A549 (cell line): Measurements from ENCODE around the gene TBC1D22A. TPM values are rescaled to one million over a fixed set of nuclear protein-coding genes. Genes with fewer than 3 reads are reported as not detected.

Experiments
- ATAC-seq, 2 experiments: fragments of 200-7000 bp in 1 of 2; fragments of >200 bp in 1 of 2; cut with Nextera tagmentation in 1 of 2; cut with Tn5 transposase in 1 of 2; 3 replicates each; pipeline versions ENCODE4 v1.8.0 to v1.9.1; 2018 to 2020; ENCODE audit warnings: mild to moderate bottlenecking in 1 of 2, moderate library complexity in 1 of 2
- CTCF ChIA-PET: fragments of 300-600 bp; sonication (Branson Sonifier 250); formaldehyde crosslinking; extraction: SDS; loops from one replicate; lab custom pipeline; 2021; ENCODE audit warnings: antibody characterized with exemption, inconsistent platforms; lab: Yijun Ruan, JAX
- POLR2A ChIA-PET: fragments of 350-600 bp; formaldehyde crosslinking; extraction: SDS; loops from one replicate; lab custom pipeline; 2021; ENCODE audit warnings: antibody characterized with exemption, inconsistent platforms; lab: Yijun Ruan, JAX
- DNase-seq, 2 experiments: peaks; one replicate each; pipeline versions ENCODE4 v3.0.0 to v3.0.0-alpha.2; 2011 to 2016; ENCODE audit warnings: low read depth in 1 of 2, low spot score in 1 of 2
- FAIRE-seq: peaks from 2 replicates; lab custom pipeline; 2011; peaks lifted over from hg19 to GRCh38; lab: Jason Lieb, UNC
- H3K27ac ChIP-seq, 2 experiments: fragments of >200 bp; sonication (Bioruptor Twin); formaldehyde crosslinking; 3 replicates each; pipeline ENCODE4 v1.5.1; 2016 to 2017
- H3K4me1 ChIP-seq: fragments of >200 bp; sonication (Bioruptor Twin); formaldehyde crosslinking; 3 replicates; pipeline ENCODE4 v1.6.1; 2016
- H3K4me2 ChIP-seq: fragments of >200 bp; sonication (Bioruptor Twin); formaldehyde crosslinking; 3 replicates; pipeline ENCODE4 v1.6.1; 2016
- H3K4me3 ChIP-seq: fragments of >200 bp; sonication (Bioruptor Twin); formaldehyde crosslinking; 3 replicates; pipeline ENCODE4 v1.5.1; 2016
- H3K9me3 ChIP-seq: fragments of >200 bp; sonication (Bioruptor Twin); formaldehyde crosslinking; 3 replicates; pipeline ENCODE4 v1.6.1; 2016
- CBX2 ChIP-seq: fragments of 200-600 bp; sonication (generic); IDR thresholded peaks from 2 replicates; pipeline ENCODE4 v1.6.1; 2016; ENCODE audit warnings: low read depth, mild to moderate bottlenecking, borderline replicate concordance
- CEBPB ChIP-seq, 2 experiments: fragments of >200 bp in 1 of 2; sonication (Bioruptor Twin) in 1 of 2; formaldehyde crosslinking in 1 of 2; IDR thresholded peaks; 2 replicates each; pipeline ENCODE4 v1.6.1; 2012 to 2016
- CHD2 ChIP-seq: fragments of 150-350 bp; IDR thresholded peaks from 2 replicates; pipeline ENCODE4 v1.6.1; 2014; ENCODE audit warnings: low read length; ENCODE audit not compliant: partially characterized antibody
- CHD4 ChIP-seq: fragments of 200-600 bp; sonication (generic); IDR thresholded peaks from 2 replicates; pipeline ENCODE4 v1.6.1; 2016; ENCODE audit warnings: antibody characterized with exemption, mild to moderate bottlenecking, borderline replicate concordance
- FOSB ChIP-seq: fragments of 250-450 bp; sonication (Bioruptor Pico); IDR thresholded peaks from 2 replicates; pipeline ENCODE4 v1.5.0; 2020; ENCODE audit warnings: mild to moderate bottlenecking, moderate library complexity
- HDAC2 ChIP-seq: fragments of 200-600 bp; sonication (generic); IDR thresholded peaks from 2 replicates; pipeline ENCODE4 v1.6.1; 2016
- HOXB13 ChIP-seq: fragments of 250-450 bp; sonication (Bioruptor Pico); IDR thresholded peaks from 2 replicates; pipeline ENCODE4 v1.5.0; 2020; ENCODE audit warnings: low read depth, mild to moderate bottlenecking, moderate library complexity
- MYC ChIP-seq: IDR thresholded peaks from 2 replicates; pipeline ENCODE4 v1.6.1; 2012; ENCODE audit warnings: mild to moderate bottlenecking, inconsistent platforms, low read length, improper control_type of control experiment, borderline replicate concordance
- NFE2L2 ChIP-seq: fragments of 150-350 bp; conservative IDR thresholded peaks from 2 replicates; pipeline ENCODE4 v1.6.1; 2014; ENCODE audit warnings: low read length
- RCOR1 ChIP-seq: fragments of 150-350 bp; IDR thresholded peaks from 2 replicates; pipeline ENCODE4 v1.6.1; 2014; ENCODE audit warnings: antibody characterized with exemption, low read length, low read depth
- RFX5 ChIP-seq: fragments of 450-650 bp; IDR thresholded peaks from 2 replicates; pipeline ENCODE4 v1.7.1; 2014; ENCODE audit warnings: antibody characterized with exemption, mild to moderate bottlenecking, moderate library complexity
- SMC3 ChIP-seq: fragments of >200 bp; sonication (Bioruptor Twin); formaldehyde crosslinking; IDR thresholded peaks from 3 replicates; pipeline ENCODE4 v1.6.1; 2018; ENCODE audit warnings: inconsistent platforms
- SREBF2 ChIP-seq: fragments of 450-650 bp; IDR thresholded peaks from 2 replicates; pipeline ENCODE4 v1.6.1; 2014; ENCODE audit warnings: mild to moderate bottlenecking, moderate library complexity
- WGBS: methylation state at CpG from one replicate; pipeline ENCODE4 v1.1.6; 2017; ENCODE audit errors: missing lambda C conversion rate; 5-methylcytosine and 5-hydroxymethylcytosine counted together
- polyA plus RNA-seq, 4 experiments: library from polyadenylated mRNA; depleted of rRNA in 3 of 4; stranded (reverse); fragments of >200 nt; fragmentation: RNase III in 1 of 4; extraction: RNeasy Plus Mini Kit Qiagen cat#74134 plus additional on column Dnase treatment in 1 of 4; gene quantifications; 2 replicates in 3 of 4; 3 replicates in 1 of 4; pipeline ENCODE4 v1.2.3, GENCODE V29; 2011 to 2017
- TF ChIP-seq, protein P1 (sequence below): IDR thresholded peaks from 2 replicates; pipeline ENCODE4 v1.6.1; 2012
- TF ChIP-seq, protein P2 (sequence below): fragments of 250-450 bp; sonication (Bioruptor Pico); IDR thresholded peaks from 2 replicates; pipeline ENCODE4 v1.5.0; 2020; ENCODE audit warnings: low read depth, mild to moderate bottlenecking, moderate library complexity
- TF ChIP-seq, protein P3 (sequence below): fragments of >200 bp; sonication (Bioruptor Twin); formaldehyde crosslinking; IDR thresholded peaks from 2 replicates; pipeline ENCODE4 v1.6.1; 2016
- TF ChIP-seq, protein P4 (sequence below): fragments of >200 bp; sonication (Bioruptor Twin); formaldehyde crosslinking; IDR thresholded peaks from 3 replicates; pipeline ENCODE4 v1.6.1; 2016
- TF ChIP-seq, protein P5 (sequence below): IDR thresholded peaks from 2 replicates; pipeline ENCODE4 v1.6.1; 2012
- TF ChIP-seq, protein P6 (sequence below): fragments of >200 bp; sonication (Bioruptor Twin); formaldehyde crosslinking; IDR thresholded peaks from 3 replicates; pipeline ENCODE4 v1.5.1; 2016
- TF ChIP-seq, protein P7 (sequence below): fragments of 250-450 bp; sonication (Bioruptor Pico); IDR thresholded peaks from 2 replicates; pipeline ENCODE4 v1.5.0; 2021; ENCODE audit warnings: mild to moderate bottlenecking, moderate library complexity, borderline replicate concordance

TBC1D22A gene
- polyA plus RNA-seq, 2 of the 4 experiments (the other 2 are of a cell fraction), result 8.9 to 10.8 TPM

DNA sequence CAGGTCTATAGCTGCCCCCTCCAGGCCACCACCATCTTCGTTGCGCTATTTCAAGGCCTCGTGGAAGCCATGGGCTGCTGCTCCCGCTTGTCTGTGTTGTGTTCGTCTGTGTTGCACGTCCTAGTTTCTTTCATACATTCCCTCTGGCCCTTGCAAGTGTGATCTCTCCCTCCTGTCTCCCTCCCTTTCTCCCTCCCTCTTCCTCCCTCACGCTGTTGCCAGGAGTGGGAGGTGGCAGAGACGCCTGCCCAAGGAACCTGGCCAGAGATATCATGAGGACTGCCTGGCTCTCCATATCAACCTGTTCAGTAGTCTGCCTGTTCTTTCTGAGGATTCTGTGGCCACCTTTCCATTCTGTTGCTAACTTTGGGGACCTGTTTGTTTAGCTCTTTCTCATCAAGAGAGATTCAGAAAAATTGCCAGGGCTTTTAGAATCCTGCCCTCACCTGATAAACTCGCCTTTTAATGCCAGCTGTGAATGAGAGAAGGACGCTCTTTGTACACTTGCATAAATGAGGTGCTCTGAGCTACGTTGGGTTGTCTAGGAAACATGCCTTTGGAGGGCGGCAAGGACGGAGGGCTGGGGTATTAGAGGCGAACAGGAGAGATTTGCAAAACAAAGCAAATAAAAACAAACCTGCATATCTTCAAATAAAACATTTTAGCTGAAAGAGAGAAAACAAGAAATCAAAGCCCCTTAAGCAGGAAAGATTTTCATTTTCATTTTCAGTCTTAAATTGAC, 185.2 kb downstream of the TBC1D22A start:
- ATAC-seq, result no peak
- 93% methylated on average over 14 of the region's 14 CpGs for WGBS

DNA sequence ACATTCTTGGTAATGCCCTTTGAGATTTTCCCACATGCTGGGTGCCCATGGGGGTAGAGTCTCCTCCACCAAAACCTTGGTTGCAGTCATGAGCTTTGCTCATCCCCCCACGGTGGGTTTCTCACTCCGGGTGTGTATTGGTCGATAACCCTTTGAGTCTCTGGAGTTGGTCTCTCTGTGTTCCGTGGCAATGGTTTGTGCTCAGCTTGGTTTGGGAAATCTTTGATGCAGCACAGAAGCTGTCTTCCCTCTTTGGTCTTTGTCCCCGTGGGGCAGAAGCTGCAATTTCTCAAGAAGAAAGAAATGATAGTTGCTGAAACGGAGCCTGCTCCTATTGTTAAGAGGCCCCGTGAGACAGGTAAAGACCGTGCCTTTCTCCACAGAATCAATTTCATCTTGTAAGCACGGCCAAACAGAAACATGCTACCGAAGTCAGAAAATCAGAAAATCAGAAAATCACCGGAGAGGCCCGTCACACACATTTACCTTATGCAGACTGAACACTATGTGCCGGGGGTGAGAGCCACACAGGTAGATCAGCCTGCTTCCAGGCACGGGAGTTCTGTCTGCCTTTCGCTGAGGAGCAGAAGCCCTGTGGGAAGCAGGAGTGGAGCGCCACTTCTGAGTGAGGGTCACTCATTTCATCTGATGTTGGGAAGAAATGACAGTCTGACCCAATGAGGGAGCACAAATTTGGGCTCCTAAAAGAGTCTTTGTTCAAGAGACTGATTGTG, 186.1 kb downstream of the TBC1D22A start:
- DNase-seq, result no peak
- WGBS, result 95% methylated on average over 16 of the region's 16 CpGs
- no peak overlapping the region for H3K4me2 ChIP-seq
- H3K4me3 ChIP-seq, result no peak overlapping the region
- no peak for ATAC-seq
- TF ChIP-seq RFX5 (no peak), MYC (no peak), CHD4 (no peak), FOSB (CRISPR knock-in tag) (no peak), CHD2 (no peak), SMC3 (no peak), HOXB13 (CRISPR knock-in tag) (no peak)
- TF ChIP-seq, protein P1, sequence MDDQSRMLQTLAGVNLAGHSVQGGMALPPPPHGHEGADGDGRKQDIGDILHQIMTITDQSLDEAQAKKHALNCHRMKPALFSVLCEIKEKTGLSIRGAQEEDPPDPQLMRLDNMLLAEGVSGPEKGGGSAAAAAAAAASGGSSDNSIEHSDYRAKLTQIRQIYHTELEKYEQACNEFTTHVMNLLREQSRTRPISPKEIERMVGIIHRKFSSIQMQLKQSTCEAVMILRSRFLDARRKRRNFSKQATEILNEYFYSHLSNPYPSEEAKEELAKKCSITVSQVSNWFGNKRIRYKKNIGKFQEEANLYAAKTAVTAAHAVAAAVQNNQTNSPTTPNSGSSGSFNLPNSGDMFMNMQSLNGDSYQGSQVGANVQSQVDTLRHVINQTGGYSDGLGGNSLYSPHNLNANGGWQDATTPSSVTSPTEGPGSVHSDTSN, result no peak
- TF ChIP-seq, protein P2, sequence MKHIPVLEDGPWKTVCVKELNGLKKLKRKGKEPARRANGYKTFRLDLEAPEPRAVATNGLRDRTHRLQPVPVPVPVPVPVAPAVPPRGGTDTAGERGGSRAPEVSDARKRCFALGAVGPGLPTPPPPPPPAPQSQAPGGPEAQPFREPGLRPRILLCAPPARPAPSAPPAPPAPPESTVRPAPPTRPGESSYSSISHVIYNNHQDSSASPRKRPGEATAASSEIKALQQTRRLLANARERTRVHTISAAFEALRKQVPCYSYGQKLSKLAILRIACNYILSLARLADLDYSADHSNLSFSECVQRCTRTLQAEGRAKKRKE (CRISPR knock-in tag), result no peak
- TF ChIP-seq, protein P3, sequence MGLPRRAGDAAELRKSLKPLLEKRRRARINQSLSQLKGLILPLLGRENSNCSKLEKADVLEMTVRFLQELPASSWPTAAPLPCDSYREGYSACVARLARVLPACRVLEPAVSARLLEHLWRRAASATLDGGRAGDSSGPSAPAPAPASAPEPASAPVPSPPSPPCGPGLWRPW, result no peak
- no peaks in the 10 kb centered on the region for H3K9me3 ChIP-seq
- ChIA-PET POLR2A (no interaction called here), CTCF (no interaction called here)
- H3K27ac ChIP-seq, result no peak overlapping the region
- H3K4me1 ChIP-seq, result no peaks in the 10 kb centered on the region
- no peak for FAIRE-seq

More for the DNA sequence above, 185.2 kb downstream of the TBC1D22A start:
- ChIA-PET POLR2A (no interaction called here), CTCF (no interaction called here)
- DNase-seq, result no peak
- no peak overlapping the region for H3K4me2 ChIP-seq
- H3K4me3 ChIP-seq, result no peak overlapping the region
- no peaks in the 10 kb centered on the region for H3K9me3 ChIP-seq
- H3K27ac ChIP-seq, result no peak overlapping the region
- FAIRE-seq, result no peak
- TF ChIP-seq NFE2L2, result no peak
- TF ChIP-seq HDAC2, result no peak
- TF ChIP-seq, protein P1, result no peak
- no peak for TF ChIP-seq CEBPB (IDR thresholded peaks at IDR 0.05)
- TF ChIP-seq, protein P4, sequence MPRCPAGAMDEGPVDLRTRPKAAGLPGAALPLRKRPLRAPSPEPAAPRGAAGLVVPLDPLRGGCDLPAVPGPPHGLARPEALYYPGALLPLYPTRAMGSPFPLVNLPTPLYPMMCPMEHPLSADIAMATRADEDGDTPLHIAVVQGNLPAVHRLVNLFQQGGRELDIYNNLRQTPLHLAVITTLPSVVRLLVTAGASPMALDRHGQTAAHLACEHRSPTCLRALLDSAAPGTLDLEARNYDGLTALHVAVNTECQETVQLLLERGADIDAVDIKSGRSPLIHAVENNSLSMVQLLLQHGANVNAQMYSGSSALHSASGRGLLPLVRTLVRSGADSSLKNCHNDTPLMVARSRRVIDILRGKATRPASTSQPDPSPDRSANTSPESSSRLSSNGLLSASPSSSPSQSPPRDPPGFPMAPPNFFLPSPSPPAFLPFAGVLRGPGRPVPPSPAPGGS, result no peak
- no peak for TF ChIP-seq RCOR1
- TF ChIP-seq SREBF2, result no peak
- TF ChIP-seq HOXB13 (CRISPR knock-in tag), result no peak
- TF ChIP-seq, protein P5, sequence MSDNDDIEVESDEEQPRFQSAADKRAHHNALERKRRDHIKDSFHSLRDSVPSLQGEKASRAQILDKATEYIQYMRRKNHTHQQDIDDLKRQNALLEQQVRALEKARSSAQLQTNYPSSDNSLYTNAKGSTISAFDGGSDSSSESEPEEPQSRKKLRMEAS, result no peak
- TF ChIP-seq, protein P6, sequence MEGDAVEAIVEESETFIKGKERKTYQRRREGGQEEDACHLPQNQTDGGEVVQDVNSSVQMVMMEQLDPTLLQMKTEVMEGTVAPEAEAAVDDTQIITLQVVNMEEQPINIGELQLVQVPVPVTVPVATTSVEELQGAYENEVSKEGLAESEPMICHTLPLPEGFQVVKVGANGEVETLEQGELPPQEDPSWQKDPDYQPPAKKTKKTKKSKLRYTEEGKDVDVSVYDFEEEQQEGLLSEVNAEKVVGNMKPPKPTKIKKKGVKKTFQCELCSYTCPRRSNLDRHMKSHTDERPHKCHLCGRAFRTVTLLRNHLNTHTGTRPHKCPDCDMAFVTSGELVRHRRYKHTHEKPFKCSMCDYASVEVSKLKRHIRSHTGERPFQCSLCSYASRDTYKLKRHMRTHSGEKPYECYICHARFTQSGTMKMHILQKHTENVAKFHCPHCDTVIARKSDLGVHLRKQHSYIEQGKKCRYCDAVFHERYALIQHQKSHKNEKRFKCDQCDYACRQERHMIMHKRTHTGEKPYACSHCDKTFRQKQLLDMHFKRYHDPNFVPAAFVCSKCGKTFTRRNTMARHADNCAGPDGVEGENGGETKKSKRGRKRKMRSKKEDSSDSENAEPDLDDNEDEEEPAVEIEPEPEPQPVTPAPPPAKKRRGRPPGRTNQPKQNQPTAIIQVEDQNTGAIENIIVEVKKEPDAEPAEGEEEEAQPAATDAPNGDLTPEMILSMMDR, result no peak
- TF ChIP-seq, protein P7, sequence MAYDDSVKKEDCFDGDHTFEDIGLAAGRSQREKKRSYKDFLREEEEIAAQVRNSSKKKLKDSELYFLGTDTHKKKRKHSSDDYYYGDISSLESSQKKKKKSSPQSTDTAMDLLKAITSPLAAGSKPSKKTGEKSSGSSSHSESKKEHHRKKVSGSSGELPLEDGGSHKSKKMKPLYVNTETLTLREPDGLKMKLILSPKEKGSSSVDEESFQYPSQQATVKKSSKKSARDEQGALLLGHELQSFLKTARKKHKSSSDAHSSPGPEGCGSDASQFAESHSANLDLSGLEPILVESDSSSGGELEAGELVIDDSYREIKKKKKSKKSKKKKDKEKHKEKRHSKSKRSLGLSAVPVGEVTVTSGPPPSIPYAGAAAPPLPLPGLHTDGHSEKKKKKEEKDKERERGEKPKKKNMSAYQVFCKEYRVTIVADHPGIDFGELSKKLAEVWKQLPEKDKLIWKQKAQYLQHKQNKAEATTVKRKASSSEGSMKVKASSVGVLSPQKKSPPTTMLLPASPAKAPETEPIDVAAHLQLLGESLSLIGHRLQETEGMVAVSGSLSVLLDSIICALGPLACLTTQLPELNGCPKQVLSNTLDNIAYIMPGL, result no peak
- TF ChIP-seq CBX2, result no peak
- TF ChIP-seq SMC3, result no peak
- H3K4me1 ChIP-seq, result no peaks in the 10 kb centered on the region
